ENCODE results near the gene TMEM244. TPM values are rescaled to one million over a fixed set of nuclear protein-coding genes. Genes with fewer than 3 reads are reported as not detected.

Gene TMEM244
- total RNA-seq, 5 donors from 2014 or later (not counting 1 experiment from before 2014, with no cell fraction given): 0.53 to 1.2 TPM; not detected in 3

DNA sequence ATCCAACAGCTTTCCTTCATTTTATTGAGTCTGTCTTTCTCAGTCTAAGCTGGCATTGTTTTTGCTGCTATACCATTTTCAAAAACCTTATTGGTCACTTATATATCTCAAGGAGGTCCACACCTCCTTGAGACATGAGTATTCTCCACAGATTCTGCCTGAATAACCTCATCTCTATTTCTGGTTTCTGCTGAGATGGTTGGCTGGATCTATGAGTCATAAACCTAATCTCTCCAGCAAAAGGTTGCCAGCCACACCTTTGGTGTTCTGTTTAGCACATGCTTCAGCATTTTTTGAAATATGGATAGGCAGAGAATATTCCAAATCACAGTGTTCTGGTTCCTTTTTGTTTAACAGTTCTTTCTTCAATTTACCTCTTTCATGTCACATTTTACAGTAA lies 40.8 kb upstream of the TMEM244 start:
- ATAC-seq (replicated peaks in 1 of 4) (no peak), DNase-seq (no peak)
- ChIA-PET POLR2A (no interaction called here), CTCF (no interaction called here)
- H3K4me1 ChIP-seq (ENCODE audit: control insufficient read depth in 1 of 2, extremely low read depth in 1 of 2, insufficient read depth in 2 of 2, low read length in 2 of 2): no peaks in the 10 kb centered on the region
- no peaks in the 10 kb centered on the region for H3K9me3 Mint-ChIP-seq
- H3K4me1 Mint-ChIP-seq: peaks cover 0 to 4% (median 4%) of the 10 kb centered on the region in 3 donors
- no peaks in the 10 kb centered on the region for H3K27me3 ChIP-seq (replicated peaks in 1 of 2; ENCODE audit: control insufficient read depth in 2 of 2, extremely low read depth in 1 of 2, insufficient read depth in 2 of 2, low read length in 1 of 2)
- H3K9me3 ChIP-seq: no peaks in the 10 kb centered on the region
- no peak overlapping the region for H3K4me3 Mint-ChIP-seq
- H3K4me3 ChIP-seq (ENCODE audit: control insufficient read depth in 1 of 2, extremely low read depth in 1 of 2, low read length in 1 of 2): no peak overlapping the region
- H3K27ac ChIP-seq (ENCODE audit: low read length): no peak overlapping the region
- no peaks in the 10 kb centered on the region for H3K36me3 Mint-ChIP-seq
- peaks cover 3% of the 10 kb centered on the region in 2 donors for H3K27me3 Mint-ChIP-seq
- no peak overlapping the region for H3K27ac Mint-ChIP-seq
- H3K36me3 ChIP-seq (ENCODE audit: control insufficient read depth in 2 of 2, extremely low read depth in 1 of 2, insufficient read depth in 1 of 2, low read length in 1 of 2): no peaks in the 10 kb centered on the region

DNA sequence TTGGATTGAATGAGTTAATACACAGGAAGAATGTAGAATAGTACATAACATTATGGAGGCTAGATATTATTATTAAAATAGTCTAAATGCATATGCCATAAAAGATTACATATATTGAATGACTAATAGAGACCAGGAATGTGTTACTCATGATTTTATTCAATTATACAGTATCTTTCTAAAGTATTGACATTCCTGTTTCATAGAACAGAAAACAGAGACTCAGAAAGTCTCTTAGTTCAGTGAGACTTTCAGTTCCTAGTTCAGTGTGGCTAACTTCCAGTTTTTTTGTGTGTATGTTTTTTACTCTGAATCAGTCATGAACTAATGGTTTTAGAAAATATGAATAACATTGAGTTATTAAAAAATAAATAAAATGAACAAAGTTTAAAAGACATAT lies 34.6 kb upstream of the TMEM244 start:
- Histone ChIP-seq H3K27me3 (replicated peaks in 1 of 2; ENCODE audit: control insufficient read depth in 2 of 2, extremely low read depth in 1 of 2, insufficient read depth in 2 of 2, low read length in 1 of 2) (no peaks in the 10 kb centered on the region), H3K27ac (ENCODE audit: low read length) (no peak overlapping the region), H3K4me3 (ENCODE audit: control insufficient read depth in 1 of 2, extremely low read depth in 1 of 2, low read length in 1 of 2) (no peak overlapping the region), H3K36me3 (ENCODE audit: control insufficient read depth in 2 of 2, extremely low read depth in 1 of 2, insufficient read depth in 1 of 2, low read length in 1 of 2) (no peaks in the 10 kb centered on the region), H3K4me1 (ENCODE audit: control insufficient read depth in 1 of 2, extremely low read depth in 1 of 2, insufficient read depth in 2 of 2, low read length in 2 of 2) (no peaks in the 10 kb centered on the region), H3K9me3 (no peaks in the 10 kb centered on the region)
- CTCF ChIA-PET: interaction anchor here in 1 of 2 donors (0.6 kb wide), 1 partner anchor 124 kb away, joined by 6 read pairs; no protein-coding TSS in a partner anchor
- Mint-ChIP-seq H3K27ac (no peak overlapping the region), H3K27me3 (peaks cover 3% of the 10 kb centered on the region in 2 donors), H3K36me3 (no peaks in the 10 kb centered on the region), H3K9me3 (no peaks in the 10 kb centered on the region), H3K4me1 (no peaks in the 10 kb centered on the region), H3K4me3 (no peak overlapping the region)
- DNase-seq: no peak
- POLR2A ChIA-PET: interaction anchor here in 1 of 2 donors (0.7 kb wide), 1 partner anchor 8 kb away, joined by 11 read pairs; no protein-coding TSS in a partner anchor
- no peak for ATAC-seq (replicated peaks in 1 of 4)

DNA sequence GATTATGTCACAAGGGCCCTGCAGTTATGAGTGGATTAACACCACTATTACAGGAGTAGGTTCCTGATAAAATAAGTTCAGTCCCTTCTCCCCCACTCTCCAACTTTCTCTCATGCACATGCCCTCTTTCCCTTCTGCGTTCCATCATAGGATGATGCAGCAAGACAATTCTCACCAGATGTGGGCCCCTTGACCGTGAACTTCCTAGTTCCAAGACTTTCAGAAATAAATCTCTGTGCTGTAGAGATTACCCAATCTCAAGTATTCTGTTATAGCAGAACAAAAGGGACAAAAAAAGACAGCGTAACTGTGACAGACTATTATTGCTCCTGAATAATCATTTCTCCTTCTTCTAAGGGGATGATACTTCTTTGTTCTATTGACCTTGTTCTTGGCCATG lies 33.8 kb upstream of the TMEM244 start:
- no peak overlapping the region for H3K27ac ChIP-seq (ENCODE audit: low read length)

DNA sequence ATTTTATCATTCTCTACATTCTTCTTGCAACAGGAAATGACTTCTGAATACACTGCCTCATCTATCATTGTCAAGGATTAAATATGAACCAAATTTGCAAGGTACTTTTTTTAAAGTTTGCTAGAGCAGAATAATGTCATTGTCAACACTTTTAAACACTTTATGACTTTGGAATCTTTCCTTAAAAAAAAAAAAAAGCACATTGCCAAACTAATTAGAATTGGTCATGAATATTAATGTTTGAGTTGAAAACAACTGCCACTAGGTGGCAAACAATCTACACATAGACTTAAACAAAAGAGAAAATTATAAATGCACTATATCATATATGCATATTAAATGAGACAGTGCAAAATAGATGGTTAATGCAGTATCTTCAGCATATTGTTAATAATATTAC lies 32.5 kb upstream of the TMEM244 start:
- H3K36me3 Mint-ChIP-seq: no peaks in the 10 kb centered on the region
- ChIA-PET CTCF (interaction anchor here (0.7 to 1.8 kb wide), 3 partner anchors 56 to 128 kb away, joined by 3 to 7 read pairs (median 5); no protein-coding TSS in a partner anchor), POLR2A (no interaction called here)
- DNase-seq (peak in 1 of 35 experiments; percentile 50), ATAC-seq (replicated peaks in 1 of 4) (no peak)
- Histone ChIP-seq H3K36me3 (ENCODE audit: control insufficient read depth in 2 of 2, extremely low read depth in 1 of 2, insufficient read depth in 1 of 2, low read length in 1 of 2) (no peaks in the 10 kb centered on the region), H3K27ac (ENCODE audit: low read length) (no peak overlapping the region), H3K27me3 (replicated peaks in 1 of 2; ENCODE audit: control insufficient read depth in 2 of 2, extremely low read depth in 1 of 2, insufficient read depth in 2 of 2, low read length in 1 of 2) (no peaks in the 10 kb centered on the region), H3K4me3 (ENCODE audit: control insufficient read depth in 1 of 2, extremely low read depth in 1 of 2, low read length in 1 of 2) (no peak overlapping the region), H3K9me3 (no peaks in the 10 kb centered on the region), H3K4me1 (ENCODE audit: control insufficient read depth in 1 of 2, extremely low read depth in 1 of 2, insufficient read depth in 2 of 2, low read length in 2 of 2) (no peaks in the 10 kb centered on the region)
- H3K4me1 Mint-ChIP-seq: peaks cover 0 to 4% (median 3%) of the 10 kb centered on the region in 3 donors
- H3K27me3 Mint-ChIP-seq: peaks cover 3% of the 10 kb centered on the region in 2 donors
- H3K27ac Mint-ChIP-seq: no peak overlapping the region
- no peak overlapping the region for H3K4me3 Mint-ChIP-seq
- H3K9me3 Mint-ChIP-seq: no peaks in the 10 kb centered on the region

More for the DNA sequence above, 33.8 kb upstream of the TMEM244 start:
- CTCF ChIA-PET: interaction anchor here in 1 of 2 donors (0.6 kb wide), 1 partner anchor 125 kb away, joined by 6 read pairs; no protein-coding TSS in a partner anchor
- WGBS (ENCODE audit: insufficient coverage): 83% methylated on average over 1 of the region's 3 CpGs
- Histone ChIP-seq H3K27me3 (replicated peaks in 1 of 2; ENCODE audit: control insufficient read depth in 2 of 2, extremely low read depth in 1 of 2, insufficient read depth in 2 of 2, low read length in 1 of 2) (no peaks in the 10 kb centered on the region), H3K9me3 (no peaks in the 10 kb centered on the region), H3K36me3 (ENCODE audit: control insufficient read depth in 2 of 2, extremely low read depth in 1 of 2, insufficient read depth in 1 of 2, low read length in 1 of 2) (no peaks in the 10 kb centered on the region), H3K4me1 (ENCODE audit: control insufficient read depth in 1 of 2, extremely low read depth in 1 of 2, insufficient read depth in 2 of 2, low read length in 2 of 2) (no peaks in the 10 kb centered on the region), H3K4me3 (ENCODE audit: control insufficient read depth in 1 of 2, extremely low read depth in 1 of 2, low read length in 1 of 2) (no peak overlapping the region)
- H3K9me3 Mint-ChIP-seq: no peaks in the 10 kb centered on the region
- no peak overlapping the region for H3K4me3 Mint-ChIP-seq
- DNase-seq (no peak), ATAC-seq (replicated peaks in 1 of 4) (no peak)
- H3K4me1 Mint-ChIP-seq: peaks cover 0 to 4% (median 3%) of the 10 kb centered on the region in 3 donors
- H3K27ac Mint-ChIP-seq: no peak overlapping the region
- peaks cover 3% of the 10 kb centered on the region in 2 donors for H3K27me3 Mint-ChIP-seq
- POLR2A ChIA-PET: no interaction called here
- H3K36me3 Mint-ChIP-seq: no peaks in the 10 kb centered on the region

DNA sequence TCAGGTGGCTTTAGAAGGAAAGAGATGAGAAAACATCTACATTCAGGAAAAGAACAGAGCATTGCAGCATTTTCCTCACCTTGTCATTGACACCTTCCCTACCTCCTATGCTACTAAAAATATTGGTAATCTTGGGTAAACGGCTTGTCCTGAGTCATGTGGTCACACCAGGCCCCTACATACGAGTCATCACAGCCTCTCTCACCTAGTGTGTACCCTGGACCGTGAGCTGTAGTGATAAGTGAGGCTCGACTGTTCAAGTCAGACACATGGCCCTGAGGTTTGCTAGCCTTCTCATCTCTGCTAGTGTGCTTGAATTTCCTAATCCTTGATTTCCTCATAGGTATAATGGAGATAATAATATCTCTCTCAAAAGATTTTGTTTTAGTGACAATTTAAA lies 29.6 kb upstream of the TMEM244 start:
- Histone ChIP-seq H3K9me3 (no peaks in the 10 kb centered on the region), H3K27ac (ENCODE audit: low read length) (no peak overlapping the region), H3K36me3 (ENCODE audit: control insufficient read depth in 2 of 2, extremely low read depth in 1 of 2, insufficient read depth in 1 of 2, low read length in 1 of 2) (no peaks in the 10 kb centered on the region), H3K27me3 (replicated peaks in 1 of 2; ENCODE audit: control insufficient read depth in 2 of 2, extremely low read depth in 1 of 2, insufficient read depth in 2 of 2, low read length in 1 of 2) (no peaks in the 10 kb centered on the region), H3K4me1 (ENCODE audit: control insufficient read depth in 1 of 2, extremely low read depth in 1 of 2, insufficient read depth in 2 of 2, low read length in 2 of 2) (no peaks in the 10 kb centered on the region), H3K4me3 (ENCODE audit: control insufficient read depth in 1 of 2, extremely low read depth in 1 of 2, low read length in 1 of 2) (no peak overlapping the region)
- Mint-ChIP-seq H3K36me3 (no peaks in the 10 kb centered on the region), H3K27ac (no peak overlapping the region), H3K9me3 (no peaks in the 10 kb centered on the region), H3K27me3 (peaks cover 0 to 3% of the 10 kb centered on the region in 2 donors), H3K4me1 (peaks cover 0 to 4% (median 3%) of the 10 kb centered on the region in 3 donors), H3K4me3 (no peak overlapping the region)
- ATAC-seq (replicated peaks in 1 of 4) (no peak), DNase-seq (no peak)
- ChIA-PET CTCF (interaction anchor here in 1 of 2 donors (1.4 to 1.6 kb wide), 2 partner anchors 10 to 131 kb away, joined by 3 to 5 read pairs; no protein-coding TSS in a partner anchor), POLR2A (no interaction called here)
- no CpG with 5 or more reads among the region's 4 CpGs for WGBS (ENCODE audit: insufficient coverage)

DNA sequence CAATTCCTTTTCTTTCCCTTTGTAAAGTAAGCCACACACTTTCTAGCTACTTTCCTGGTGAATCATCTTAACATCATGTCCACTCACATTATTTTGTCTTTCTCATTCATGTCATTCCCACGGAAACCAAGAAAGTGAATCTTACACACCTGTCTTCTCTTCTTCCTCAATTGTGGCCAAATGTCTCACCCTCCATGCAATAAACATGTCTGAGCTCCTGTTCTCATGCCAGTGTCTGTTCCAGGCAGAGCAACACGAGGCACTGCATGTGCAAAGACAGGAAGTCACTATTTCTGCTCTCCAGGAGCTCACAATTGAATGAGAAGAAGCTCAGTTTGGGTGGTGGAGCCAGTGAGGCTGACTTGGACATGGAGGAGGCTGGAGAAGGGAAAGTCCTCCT lies 29.0 kb upstream of the TMEM244 start:
- DNase-seq (no peak), ATAC-seq (replicated peaks in 1 of 4) (no peak)
- no peaks in the 10 kb centered on the region for H3K9me3 ChIP-seq
- ChIA-PET POLR2A (interaction anchor here in 1 of 2 donors (0.6 kb wide), 1 partner anchor 9 kb away, joined by 4 read pairs; no protein-coding TSS in a partner anchor), CTCF (interaction anchor here in 1 of 2 donors (1.4 to 1.6 kb wide), 2 partner anchors 10 to 131 kb away, joined by 3 to 5 read pairs; no protein-coding TSS in a partner anchor)
- H3K4me1 ChIP-seq (ENCODE audit: control insufficient read depth in 1 of 2, extremely low read depth in 1 of 2, insufficient read depth in 2 of 2, low read length in 2 of 2): no peaks in the 10 kb centered on the region
- no peaks in the 10 kb centered on the region for H3K36me3 ChIP-seq (ENCODE audit: control insufficient read depth in 2 of 2, extremely low read depth in 1 of 2, insufficient read depth in 1 of 2, low read length in 1 of 2)
- Mint-ChIP-seq H3K27ac (no peak overlapping the region), H3K36me3 (no peaks in the 10 kb centered on the region), H3K9me3 (no peaks in the 10 kb centered on the region), H3K4me1 (peaks cover 0 to 4% (median 3%) of the 10 kb centered on the region in 3 donors), H3K4me3 (no peak overlapping the region), H3K27me3 (peaks cover 0 to 3% of the 10 kb centered on the region in 2 donors)
- 50% methylated on average over 1 of the region's 2 CpGs for WGBS (ENCODE audit: insufficient coverage)
- no peaks in the 10 kb centered on the region for H3K27me3 ChIP-seq (replicated peaks in 1 of 2; ENCODE audit: control insufficient read depth in 2 of 2, extremely low read depth in 1 of 2, insufficient read depth in 2 of 2, low read length in 1 of 2)
- no peak overlapping the region for H3K27ac ChIP-seq (ENCODE audit: low read length)
- H3K4me3 ChIP-seq (ENCODE audit: control insufficient read depth in 1 of 2, extremely low read depth in 1 of 2, low read length in 1 of 2): no peak overlapping the region
